MM.1S (cell line): ENCODE measurements around the gene PCTP.
A peak's percentile ranks its signal among the peaks of the same experiment; 100 is the strongest.

Source experiments
- DNase-seq: peaks from one replicate; pipeline ENCODE4 v3.0.0-alpha.2; 2015
- H2AFZ ChIP-seq: fragments of 300-600 bp; sonication (generic); 2 replicates; pipeline ENCODE4 v1.6.0; 2016; ENCODE audit warnings: antibody characterized with exemption, low read length
- H3F3A ChIP-seq: fragments of 300-600 bp; sonication (generic); 2 replicates; pipeline ENCODE4 v1.6.1; 2016; ENCODE audit warnings: mild to moderate bottlenecking, antibody characterized with exemption, low read length, moderate library complexity, mixed read lengths; ENCODE audit not compliant: insufficient read depth
- H3K27ac ChIP-seq: fragments of 300-600 bp; sonication (generic); 2 replicates; pipeline ENCODE4 v1.5.1; 2016; ENCODE audit warnings: mild to moderate bottlenecking, low read length
- H3K27me3 ChIP-seq: fragments of 300-600 bp; sonication (generic); replicated peaks from 2 replicates; pipeline ENCODE4 v1.6.0; 2016; ENCODE audit warnings: low read length; ENCODE audit not compliant: insufficient read depth
- H3K36me3 ChIP-seq: fragments of 300-600 bp; sonication (generic); replicated peaks from 2 replicates; pipeline ENCODE4 v1.6.1; 2016; ENCODE audit warnings: mild to moderate bottlenecking, low read length, mixed read lengths; ENCODE audit not compliant: insufficient read depth
- H3K4me1 ChIP-seq: fragments of 300-600 bp; sonication (generic); 2 replicates; pipeline ENCODE4 v1.6.1; 2016; ENCODE audit warnings: low read length, mixed read lengths
- H3K4me2 ChIP-seq: fragments of 300-600 bp; sonication (generic); 2 replicates; pipeline ENCODE4 v1.6.0; 2016; ENCODE audit warnings: low read depth, low read length
- H3K4me3 ChIP-seq: fragments of 300-600 bp; sonication (generic); 2 replicates; pipeline ENCODE4 v1.5.1; 2016; ENCODE audit warnings: low read length, mixed read lengths
- H3K79me2 ChIP-seq: fragments of 300-600 bp; sonication (generic); 2 replicates; pipeline ENCODE4 v1.6.1; 2016; ENCODE audit warnings: mixed run types, low read length, mixed read lengths
- H3K9ac ChIP-seq: fragments of 300-600 bp; sonication (generic); 2 replicates; pipeline ENCODE4 v1.6.1; 2016; ENCODE audit warnings: low read length, mixed read lengths
- H3K9me2 ChIP-seq: fragments of 300-600 bp; sonication (generic); replicated peaks from 2 replicates; pipeline ENCODE4 v1.6.1; 2016; ENCODE audit warnings: mild to moderate bottlenecking, low read length, mixed read lengths; ENCODE audit not compliant: insufficient read depth
- H3K9me3 ChIP-seq: fragments of 300-600 bp; sonication (generic); replicated peaks from 2 replicates; pipeline ENCODE4 v1.6.1; 2016; ENCODE audit warnings: mild to moderate bottlenecking, low read length, mixed read lengths; ENCODE audit not compliant: insufficient read depth
- H4K20me1 ChIP-seq: fragments of 300-600 bp; sonication (generic); 2 replicates; pipeline ENCODE4 v1.6.1; 2016; ENCODE audit warnings: mild to moderate bottlenecking, low read length, moderate library complexity, mixed read lengths; ENCODE audit not compliant: insufficient read depth
- EZH2 ChIP-seq: fragments of 300-600 bp; sonication (generic); optimal IDR thresholded peaks from 2 replicates; pipeline ENCODE3; 2017; ENCODE audit warnings: low read depth, mild to moderate bottlenecking, antibody characterized with exemption, low read length, mixed read lengths
- EZH2phosphoT487 ChIP-seq: fragments of 300-600 bp; sonication (generic); IDR thresholded peaks from 2 replicates; pipeline ENCODE4 v1.6.1; 2018; ENCODE audit warnings: antibody characterized with exemption, low read length
- TF ChIP-seq, protein P1 (sequence below): fragments of 300-600 bp; sonication (generic); IDR thresholded peaks from 2 replicates; pipeline ENCODE4 v1.5.1; 2016; ENCODE audit warnings: antibody characterized with exemption, low read length, mixed read lengths

The PCTP gene

DNA sequence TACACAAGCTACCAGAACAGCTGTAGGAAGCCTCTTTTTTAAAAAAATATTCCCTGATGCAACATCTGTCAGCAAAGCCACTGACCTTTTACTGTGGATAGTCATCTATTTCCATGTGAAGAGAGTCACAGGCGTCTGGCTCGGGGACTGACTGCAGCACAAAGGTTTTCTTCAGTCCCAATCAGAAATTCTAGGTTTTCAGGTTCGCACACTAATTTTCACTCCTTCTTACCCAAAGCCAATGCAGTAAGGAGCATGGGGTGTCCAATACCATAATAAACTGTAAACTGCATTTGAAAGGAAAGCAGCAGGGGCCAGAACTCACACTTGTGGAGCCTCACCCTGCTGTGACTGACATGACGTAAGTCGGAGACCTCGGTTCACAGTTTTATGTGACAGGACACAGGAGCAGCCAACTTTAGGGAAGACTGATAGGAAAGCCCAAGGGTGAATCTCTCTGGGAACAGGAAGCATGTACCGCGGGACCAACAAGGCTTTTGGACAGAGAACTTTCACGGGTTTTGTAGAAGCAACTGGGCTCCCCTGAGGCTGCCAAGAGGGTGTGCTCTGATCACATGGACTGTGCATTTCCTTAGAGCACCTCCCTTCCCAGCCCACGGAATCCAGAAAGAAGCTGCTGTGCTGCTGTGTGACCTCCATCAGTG is 19.1 kb upstream of the PCTP start:
- Histone ChIP-seq H3K4me1 (no peaks in the 10 kb centered on the region), H3K79me2 (no peaks in the 10 kb centered on the region), H3F3A (no peaks in the 10 kb centered on the region), H3K9me2 (no peaks in the 10 kb centered on the region), H3K9ac (no peak overlapping the region), H3K27me3 (no peaks in the 10 kb centered on the region), H3K27ac (no peak overlapping the region), H3K9me3 (no peaks in the 10 kb centered on the region), H2AFZ (no peak overlapping the region), H3K4me3 (no peak overlapping the region), H3K4me2 (no peak overlapping the region), H3K36me3 (no peaks in the 10 kb centered on the region), H4K20me1 (no peaks in the 10 kb centered on the region)
- TF ChIP-seq, protein P1, sequence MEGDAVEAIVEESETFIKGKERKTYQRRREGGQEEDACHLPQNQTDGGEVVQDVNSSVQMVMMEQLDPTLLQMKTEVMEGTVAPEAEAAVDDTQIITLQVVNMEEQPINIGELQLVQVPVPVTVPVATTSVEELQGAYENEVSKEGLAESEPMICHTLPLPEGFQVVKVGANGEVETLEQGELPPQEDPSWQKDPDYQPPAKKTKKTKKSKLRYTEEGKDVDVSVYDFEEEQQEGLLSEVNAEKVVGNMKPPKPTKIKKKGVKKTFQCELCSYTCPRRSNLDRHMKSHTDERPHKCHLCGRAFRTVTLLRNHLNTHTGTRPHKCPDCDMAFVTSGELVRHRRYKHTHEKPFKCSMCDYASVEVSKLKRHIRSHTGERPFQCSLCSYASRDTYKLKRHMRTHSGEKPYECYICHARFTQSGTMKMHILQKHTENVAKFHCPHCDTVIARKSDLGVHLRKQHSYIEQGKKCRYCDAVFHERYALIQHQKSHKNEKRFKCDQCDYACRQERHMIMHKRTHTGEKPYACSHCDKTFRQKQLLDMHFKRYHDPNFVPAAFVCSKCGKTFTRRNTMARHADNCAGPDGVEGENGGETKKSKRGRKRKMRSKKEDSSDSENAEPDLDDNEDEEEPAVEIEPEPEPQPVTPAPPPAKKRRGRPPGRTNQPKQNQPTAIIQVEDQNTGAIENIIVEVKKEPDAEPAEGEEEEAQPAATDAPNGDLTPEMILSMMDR: no peak
- TF ChIP-seq EZH2phosphoT487: no peak
- TF ChIP-seq EZH2: no peak
- no peak for DNase-seq

DNA sequence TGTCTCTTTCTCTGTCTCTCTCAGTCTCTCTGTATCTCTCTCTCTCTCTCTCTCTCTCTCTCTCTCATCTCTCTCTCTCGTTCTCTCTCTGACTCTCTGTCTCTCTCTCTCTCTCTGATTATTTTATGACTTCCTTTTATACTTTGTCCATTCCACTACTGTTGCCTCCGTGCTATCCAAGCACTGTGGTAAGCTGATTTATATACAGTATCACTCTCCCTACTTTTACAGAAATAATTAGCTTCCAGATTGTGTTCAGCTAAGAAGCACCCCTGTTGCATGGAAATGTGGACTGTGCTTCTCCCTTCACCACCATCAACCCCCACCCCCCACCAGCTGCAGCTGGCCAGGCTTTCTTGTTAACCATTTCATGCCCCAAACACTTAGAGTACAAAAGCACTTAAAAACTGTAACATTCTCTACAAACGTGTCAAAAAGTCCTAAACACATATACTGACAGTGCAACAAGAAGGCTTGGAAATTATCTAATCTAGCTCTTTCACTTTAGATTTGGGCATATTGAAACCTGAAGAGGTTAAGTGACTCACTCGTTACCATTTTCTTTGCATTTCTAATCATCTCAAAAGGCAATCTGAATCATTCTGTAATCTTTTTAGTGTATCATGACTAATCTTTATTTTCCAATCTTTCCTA is 16.6 kb upstream of the PCTP start:
- no peak overlapping the region for H3K4me2 ChIP-seq
- H3K9me3 ChIP-seq: no peaks in the 10 kb centered on the region
- no peaks in the 10 kb centered on the region for H4K20me1 ChIP-seq
- no peaks in the 10 kb centered on the region for H3K9me2 ChIP-seq
- no peaks in the 10 kb centered on the region for H3K4me1 ChIP-seq
- H3K27ac ChIP-seq: no peak overlapping the region
- H3K4me3 ChIP-seq: no peak overlapping the region
- H3K27me3 ChIP-seq: no peaks in the 10 kb centered on the region
- no peak overlapping the region for H3K9ac ChIP-seq
- no peak for DNase-seq
- no peaks in the 10 kb centered on the region for H3F3A ChIP-seq
- H3K79me2 ChIP-seq: no peaks in the 10 kb centered on the region
- TF ChIP-seq EZH2: no peak
- TF ChIP-seq, protein P1: no peak
- no peak for TF ChIP-seq EZH2phosphoT487
- no peak overlapping the region for H2AFZ ChIP-seq
- no peaks in the 10 kb centered on the region for H3K36me3 ChIP-seq

DNA sequence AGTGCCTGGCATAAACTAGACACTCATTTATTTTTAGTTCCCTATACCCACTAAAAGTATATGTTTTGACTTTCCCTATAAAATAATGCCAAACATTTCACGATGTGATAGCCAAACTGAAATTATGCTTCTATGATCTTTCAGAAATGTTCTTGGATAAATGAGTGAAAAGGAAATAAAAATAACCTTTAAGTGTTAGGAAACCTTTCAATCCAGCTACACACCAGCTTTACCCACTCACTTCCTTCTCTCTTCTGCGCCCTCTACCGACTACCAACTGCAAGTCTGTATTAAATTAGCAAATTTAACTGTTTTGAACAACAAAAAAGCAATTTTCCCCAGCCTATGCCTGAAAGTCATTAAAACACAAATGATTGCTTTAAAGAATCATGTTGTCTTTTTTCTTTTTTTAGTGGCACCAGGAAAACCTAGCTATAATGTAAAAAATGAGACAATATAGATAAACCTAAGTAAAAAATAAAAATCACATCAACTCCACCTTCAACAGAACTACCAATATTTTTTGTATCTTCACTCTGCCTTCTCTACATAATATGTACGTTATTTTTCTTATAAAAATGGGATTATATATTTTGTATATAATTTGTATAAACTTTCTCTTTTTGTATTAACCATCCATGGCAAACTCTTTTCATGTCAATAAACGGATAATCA is 15.0 kb upstream of the PCTP start:
- Histone ChIP-seq H3K4me2 (no peak overlapping the region), H3K9me2 (no peaks in the 10 kb centered on the region), H3K79me2 (no peaks in the 10 kb centered on the region), H3F3A (no peaks in the 10 kb centered on the region), H3K27me3 (no peaks in the 10 kb centered on the region), H3K4me3 (no peak overlapping the region), H2AFZ (no peak overlapping the region), H3K9ac (no peak overlapping the region), H3K9me3 (no peaks in the 10 kb centered on the region), H3K27ac (no peak overlapping the region), H4K20me1 (no peaks in the 10 kb centered on the region), H3K4me1 (no peaks in the 10 kb centered on the region), H3K36me3 (no peaks in the 10 kb centered on the region)
- no peak for TF ChIP-seq EZH2phosphoT487
- no peak for TF ChIP-seq EZH2
- TF ChIP-seq, protein P1: peak; percentile 77
- DNase-seq: peak; percentile 57
